Parathyroid adenoma (tissue), 2 donors: Measurements from ENCODE around the gene UPK1B.
"Not testable (repeated sequence)": the region's sequence is repeated elsewhere in the genome, so short reads cannot be mapped to it uniquely, and the experiment has no call there.

Experiments used
- H2AFZ ChIP-seq: fragments of 300-600 bp; sonication (generic); one replicate; pipeline ENCODE4 v1.7.0; 2017; ENCODE audit warnings: antibody characterized with exemption, mild to moderate bottlenecking
- H3K27ac ChIP-seq: fragments of 300-600 bp; sonication (generic); one replicate; pipeline ENCODE4 v1.7.0; 2017
- H3K27me3 ChIP-seq: fragments of 300-600 bp; sonication (generic); one replicate; pipeline ENCODE4 v1.7.0; 2017; ENCODE audit warnings: low read length; ENCODE audit not compliant: control insufficient read depth, insufficient read depth
- H3K36me3 ChIP-seq: fragments of 300-600 bp; sonication (generic); one replicate; pipeline ENCODE4 v1.7.0; 2017; ENCODE audit warnings: low read length; ENCODE audit not compliant: control insufficient read depth, insufficient read depth
- H3K4me1 ChIP-seq: fragments of 300-600 bp; sonication (generic); one replicate; pipeline ENCODE4 v1.7.0; 2017; ENCODE audit warnings: control low read depth
- H3K4me2 ChIP-seq: fragments of 300-600 bp; sonication (generic); one replicate; pipeline ENCODE4 v1.7.0; 2017; ENCODE audit warnings: low read length
- H3K4me3 ChIP-seq: fragments of 300-600 bp; sonication (generic); one replicate; pipeline ENCODE4 v1.7.0; 2017; ENCODE audit warnings: low read depth, low read length
- H3K79me2 ChIP-seq: fragments of 300-600 bp; sonication (generic); one replicate; pipeline ENCODE4 v1.7.0; 2017; ENCODE audit warnings: control low read depth
- H3K9ac ChIP-seq: fragments of 300-600 bp; sonication (generic); one replicate; pipeline ENCODE4 v1.7.0; 2017; ENCODE audit warnings: mild to moderate bottlenecking
- H3K9me3 ChIP-seq: fragments of 300-600 bp; sonication (generic); one replicate; pipeline ENCODE4 v1.7.0; 2017; ENCODE audit warnings: low read length; ENCODE audit not compliant: control insufficient read depth
- CTCF ChIP-seq: fragments of 300-600 bp; sonication (generic); IDR thresholded peaks from one replicate; pipeline ENCODE4 v1.7.0; 2017; ENCODE audit warnings: antibody characterized with exemption, mild to moderate bottlenecking
- donor health status: primary hyperparathyroidism.

UPK1B gene

GRCh38 chr3:119173325-119173724, at the start of gene UPK1B:
Gene UPK1B, plus strand, starts transcription at chr3:119173598. Its CDS starts 13,144 bp downstream, at chr3:119186742.
- Histone ChIP-seq H3K27me3 (no peaks in the 10 kb centered on the region), H3K27ac (no peak within 1 kb of the TSS), H3K4me2 (no peak within 1 kb of the TSS), H3K79me2 (no peaks in the 10 kb centered on the region), H3K36me3 (no peaks in the 10 kb centered on the region), H3K9me3 (no peaks in the 10 kb centered on the region), H3K4me1 (no peaks in the 10 kb centered on the region), H3K4me3 (no peak within 1 kb of the TSS), H2AFZ (peak within 1 kb of the TSS; percentile 45), H3K9ac (no peak within 1 kb of the TSS)
- no peak for TF ChIP-seq CTCF

- Histone ChIP-seq H3K4me1 (no peaks in the 10 kb centered on the region), H3K4me3 (no peak overlapping the region), H3K9me3 (no peaks in the 10 kb centered on the region), H3K4me2 (no peak overlapping the region), H3K79me2 (no peaks in the 10 kb centered on the region), H2AFZ (no peak overlapping the region), H3K36me3 (no peaks in the 10 kb centered on the region), H3K27ac (no peak overlapping the region), H3K9ac (no peak overlapping the region), H3K27me3 (no peaks in the 10 kb centered on the region)
- TF ChIP-seq CTCF: no peak
Observed at GRCh38 chr3:119125342-119125741, 48.1 kb upstream of the UPK1B start.

- TF ChIP-seq CTCF: no peak
- no peak overlapping the region for H2AFZ ChIP-seq
- H3K79me2 ChIP-seq: no peaks in the 10 kb centered on the region
- no peaks in the 10 kb centered on the region for H3K27me3 ChIP-seq
- no peak overlapping the region for H3K4me2 ChIP-seq
- no peak overlapping the region for H3K9ac ChIP-seq
- no peaks in the 10 kb centered on the region for H3K9me3 ChIP-seq
- H3K27ac ChIP-seq: no peak overlapping the region
- H3K36me3 ChIP-seq: no peaks in the 10 kb centered on the region
- H3K4me3 ChIP-seq: no peak overlapping the region
- H3K4me1 ChIP-seq: no peaks in the 10 kb centered on the region
Observed at GRCh38 chr3:119125742-119126504, 47.5 kb upstream of the UPK1B start.

- not testable (repeated sequence) for H3K27me3 ChIP-seq, H2AFZ ChIP-seq, H3K4me2 ChIP-seq, H3K36me3 ChIP-seq, H3K4me3 ChIP-seq, H3K9ac ChIP-seq, H3K27ac ChIP-seq, H3K79me2 ChIP-seq, H3K9me3 ChIP-seq, H3K4me1 ChIP-seq
Observed at GRCh38 chr3:119130291-119130690, 43.1 kb upstream of the UPK1B start.

GRCh38 chr3:119132291-119132690, 41.1 kb upstream of the UPK1B start:
- H3K36me3 ChIP-seq: not testable (repeated sequence)

GRCh38 chr3:119139360-119139759, 34.0 kb upstream of the UPK1B start:
- not testable (repeated sequence) for H3K9ac ChIP-seq, H3K36me3 ChIP-seq, H2AFZ ChIP-seq, H3K27ac ChIP-seq, H3K4me1 ChIP-seq, H3K4me2 ChIP-seq, H3K9me3 ChIP-seq, H3K4me3 ChIP-seq, H3K79me2 ChIP-seq, H3K27me3 ChIP-seq

More at GRCh38 chr3:119132291-119132690, 41.1 kb upstream of the UPK1B start:
- H3K4me3 ChIP-seq, H2AFZ ChIP-seq, H3K9ac ChIP-seq, H3K27me3 ChIP-seq, H3K9me3 ChIP-seq, H3K4me2 ChIP-seq, H3K27ac ChIP-seq, H3K79me2 ChIP-seq, H3K4me1 ChIP-seq: not testable (repeated sequence)
